AG10803 (cell line): Measurements from ENCODE around the gene ZNF568.

ENCODE experiments used
- DNase-seq: peaks from one replicate; pipeline ENCODE4 v3.0.0; 2010; ENCODE audit warnings: low read depth
- H3K4me3 ChIP-seq: 2 replicates; pipeline ENCODE4 v1.5.1; 2011; ENCODE audit warnings: mild to moderate bottlenecking, low read length, control low read depth
- CTCF ChIP-seq: conservative IDR thresholded peaks from 2 replicates; pipeline ENCODE4 v1.5.1; 2011; ENCODE audit warnings: mild to moderate bottlenecking, low read length, control low read depth, inconsistent platforms

The ZNF568 gene

GRCh38 chr19:36915992-36916830, at the start of gene ZNF568, which contains the start of gene ZNF829:
ZNF568 (plus strand) TSS chr19:36916332; CDS start chr19:36922771, 6,439 bp downstream.
ZNF829 (minus strand) TSS chr19:36916291; CDS start chr19:36915167, 1,124 bp downstream.
- peak; percentile 90 for DNase-seq
- TF ChIP-seq CTCF, result peak; percentile 65
- H3K4me3 ChIP-seq, result peak within 1 kb of the TSS; percentile 85

DNA sequence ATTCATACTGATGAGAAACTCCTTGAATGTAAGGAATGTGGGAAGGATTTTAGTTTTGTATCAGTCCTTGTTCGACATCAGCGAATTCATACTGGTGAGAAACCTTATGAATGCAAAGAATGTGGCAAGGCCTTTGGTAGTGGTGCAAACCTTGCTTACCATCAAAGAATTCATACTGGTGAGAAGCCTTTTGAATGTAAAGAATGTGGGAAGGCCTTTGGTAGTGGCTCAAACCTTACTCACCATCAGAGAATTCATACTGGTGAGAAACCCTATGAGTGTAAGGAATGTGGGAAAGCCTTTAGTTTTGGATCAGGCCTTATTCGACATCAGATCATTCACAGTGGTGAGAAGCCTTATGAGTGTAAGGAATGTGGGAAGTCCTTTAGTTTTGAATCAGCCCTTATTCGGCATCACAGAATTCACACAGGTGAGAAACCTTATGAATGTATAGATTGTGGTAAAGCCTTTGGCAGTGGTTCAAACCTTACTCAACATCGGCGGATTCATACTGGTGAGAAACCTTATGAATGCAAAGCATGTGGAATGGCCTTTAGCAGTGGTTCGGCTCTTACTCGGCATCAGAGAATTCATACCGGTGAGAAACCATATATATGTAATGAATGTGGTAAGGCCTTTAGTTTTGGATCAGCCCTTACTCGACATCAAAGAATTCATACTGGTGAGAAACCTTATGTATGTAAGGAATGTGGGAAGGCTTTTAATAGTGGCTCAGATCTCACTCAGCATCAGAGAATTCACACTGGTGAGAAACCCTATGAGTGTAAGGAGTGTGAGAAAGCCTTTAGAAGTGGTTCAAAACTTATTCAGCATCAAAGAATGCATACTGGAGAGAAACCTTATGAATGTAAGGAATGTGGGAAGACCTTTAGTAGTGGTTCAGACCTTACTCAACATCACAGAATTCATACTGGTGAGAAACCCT, 38.9 kb upstream of the ZNF568 start:
- DNase-seq, result no peak
- no peak overlapping the region for H3K4me3 ChIP-seq
- no peak for TF ChIP-seq CTCF

- TF ChIP-seq CTCF, result no peak
- no peak for DNase-seq
- H3K4me3 ChIP-seq, result no peak overlapping the region
Measured at GRCh38 chr19:36891768-36892357, 24.3 kb upstream of the ZNF568 start.

DNA sequence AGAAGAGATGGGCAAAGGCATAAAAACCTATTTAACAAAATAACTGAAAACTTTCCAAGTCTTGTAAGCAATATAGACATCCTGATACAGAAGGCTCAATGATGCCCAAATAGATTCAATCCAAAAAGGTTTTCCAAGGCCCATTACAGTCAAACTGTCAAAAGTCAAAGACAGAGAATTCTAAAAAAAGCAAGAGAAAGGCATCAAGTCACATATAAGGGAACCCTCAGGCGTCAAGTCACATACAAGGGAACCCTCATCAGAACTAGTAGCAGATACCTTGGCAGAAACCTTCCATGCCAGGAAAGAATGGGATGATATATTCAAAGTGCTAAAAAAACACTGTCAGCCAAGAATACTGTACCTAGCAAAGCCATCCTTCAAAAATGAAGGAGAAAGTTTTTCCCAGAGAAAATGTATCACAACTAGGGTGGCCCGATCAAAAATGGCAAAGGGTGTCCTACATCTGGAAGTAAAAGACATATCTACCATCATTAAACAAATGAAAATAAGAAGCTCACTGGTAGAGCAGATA, 21.2 kb upstream of the ZNF568 start:
- H3K4me3 ChIP-seq, result no peak overlapping the region
- no peak for TF ChIP-seq CTCF
- DNase-seq, result no peak

DNA sequence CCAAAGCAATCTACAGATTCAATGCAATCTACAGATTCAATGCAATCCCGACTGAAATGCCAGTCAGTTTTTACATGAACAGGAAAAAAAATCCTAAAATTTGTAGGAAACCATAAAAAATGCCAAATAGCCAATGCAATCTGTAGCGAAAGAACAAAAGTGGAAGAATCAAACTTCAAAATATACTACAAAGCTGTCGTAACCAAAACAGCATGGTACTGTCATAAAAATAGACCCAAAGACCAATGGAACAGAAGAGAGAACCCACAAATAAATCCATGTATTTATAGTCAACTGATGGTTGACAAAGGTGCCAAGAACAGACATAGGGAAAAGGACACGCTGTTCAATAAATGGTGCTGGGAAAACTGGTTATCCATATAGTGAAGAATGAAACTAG, 17.7 kb upstream of the ZNF568 start:
- TF ChIP-seq CTCF, result no peak
- DNase-seq, result no peak
- no peak overlapping the region for H3K4me3 ChIP-seq

- DNase-seq, result peak; percentile 44
- no peak for TF ChIP-seq CTCF
- peak overlapping the region; percentile 85 for H3K4me3 ChIP-seq
Measured at GRCh38 chr19:36916991-36917390, 859 bp downstream of the ZNF568 start.
